Measurements from ENCODE around the gene GDF10. TPM values are rescaled to one million over a fixed set of nuclear protein-coding genes. Genes with fewer than 3 reads are reported as not detected.

Gene GDF10
- total and polyA plus RNA-seq, 2 of the 13 experiments (the other 11 are each of a cell fraction or from before 2014, with no cell fraction given), result 0.03 TPM; not detected in 1

DNA sequence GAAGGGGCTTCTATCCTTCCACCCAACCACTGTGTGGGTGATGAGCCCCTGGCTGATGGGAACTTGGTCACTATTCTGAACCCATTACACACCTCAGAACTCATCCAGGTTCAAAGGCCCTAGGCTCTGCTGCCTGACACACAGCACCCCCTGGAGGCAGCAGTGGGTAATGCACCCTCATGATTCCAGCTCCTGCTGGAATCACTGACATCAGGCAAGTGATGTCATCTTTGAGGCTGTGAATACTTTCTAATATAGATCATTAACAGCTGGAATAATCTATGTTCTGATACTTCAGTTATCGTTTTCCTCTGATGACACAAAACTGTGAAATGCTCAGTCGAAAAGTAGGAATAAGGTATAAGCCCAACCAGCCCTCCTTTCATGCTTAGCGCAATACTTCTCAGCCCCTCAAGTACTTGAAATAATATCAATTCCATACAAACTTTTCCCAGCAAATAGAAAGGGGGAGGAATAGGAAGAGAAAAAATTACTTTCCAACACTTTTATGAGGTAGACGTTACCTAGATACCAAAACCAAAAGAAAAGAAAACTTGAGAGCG lies 40.7 kb downstream of the GDF10 start (continued):
- TF ChIP-seq HOXA7 (CRISPR knock-in tag; IDR thresholded peaks at IDR 0.05), result no peak
- TF ChIP-seq SMC3 (IDR thresholded peaks at IDR 0.05; ENCODE audit: low read length), result peak; percentile 72

DNA sequence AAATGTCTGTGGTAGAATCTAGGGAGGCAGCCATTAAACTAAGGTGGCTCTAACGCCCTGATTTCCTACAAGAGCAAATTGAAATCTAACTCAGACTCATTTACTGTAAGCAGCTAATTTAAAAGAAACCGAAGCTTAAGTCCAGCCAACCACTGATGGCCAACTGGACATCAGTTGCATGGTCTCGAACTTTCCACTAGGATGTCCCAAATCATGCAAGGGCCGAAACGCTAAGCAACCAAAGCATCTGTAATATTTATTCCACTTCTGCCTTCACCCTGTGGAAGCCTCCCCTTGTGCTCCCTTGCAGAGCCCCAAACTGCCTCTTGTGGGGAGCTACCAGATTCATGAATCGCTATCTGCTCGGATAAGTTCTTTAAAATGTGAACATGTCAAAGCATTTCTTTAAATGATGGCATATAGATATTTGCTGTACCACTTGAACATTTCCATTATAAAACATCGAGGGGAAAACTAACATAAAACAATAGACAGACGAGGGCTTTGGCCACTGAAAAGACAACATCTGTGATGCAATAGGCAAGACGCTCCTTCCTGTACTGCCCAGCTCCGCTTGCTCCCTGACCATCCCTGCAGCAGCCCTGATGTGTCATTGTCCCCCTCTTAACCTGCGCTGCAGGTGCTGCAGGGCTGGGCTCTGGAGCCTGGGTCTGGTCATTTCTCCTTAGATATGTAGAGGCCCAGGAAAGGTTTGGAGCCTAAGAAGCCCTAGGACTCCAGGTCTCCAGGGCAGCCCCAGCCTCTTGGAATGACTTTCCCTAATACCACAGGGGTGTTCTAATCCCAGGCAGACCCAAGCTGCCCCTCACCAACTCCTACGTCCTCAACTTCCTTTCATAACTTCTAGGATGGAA lies 45.2 kb downstream of the GDF10 start:
- Histone ChIP-seq H3K4me2 (ENCODE audit: low read depth, low read length) (no peak overlapping the region), H3K27ac (ENCODE audit: extremely low read length, insufficient read depth, low read length) (no peak overlapping the region), H3K4me1 (ENCODE audit: insufficient read depth, low read length) (no peaks in the 10 kb centered on the region), H4K20me1 (ENCODE audit: insufficient read depth, low read length) (no peaks in the 10 kb centered on the region), H3K9ac (ENCODE audit: insufficient read depth, low read depth, low read length) (no peak overlapping the region), H3K4me3 (replicated peaks in 1 of 3; ENCODE audit: insufficient read depth in 1 of 3, low read depth in 2 of 3, low read length in 3 of 3) (no peak overlapping the region), H3K36me3 (replicated peaks in 1 of 2; ENCODE audit: control insufficient read depth in 1 of 2, insufficient read depth in 2 of 2, low read length in 2 of 2) (no peaks in the 10 kb centered on the region), H2AFZ (ENCODE audit: low read length) (no peak overlapping the region), H3K27me3 (ENCODE audit: control insufficient read depth in 1 of 2, insufficient read depth in 2 of 2, low read length in 2 of 2) (peaks cover 1 to 5% of the 10 kb centered on the region in 2 experiments; a peak in 3 of 5 replicates), H3K79me2 (ENCODE audit: insufficient read depth, low read length) (no peaks in the 10 kb centered on the region), H3K9me3 (ENCODE audit: low read length) (no peaks in the 10 kb centered on the region)
- BruUV-seq (replicated peaks), result no TSS peak
- no peak for ATAC-seq
- ChIA-PET CTCF (ENCODE audit: low intra/inter-chr PET ratio, low total read pairs) (no interaction called here), POLR2A (no interaction called here)
- TF ChIP-seq ZNF282 (IDR thresholded peaks at IDR 0.05; ENCODE audit: partially characterized antibody) (no peak), PITX1 (CRISPR knock-in tag; IDR thresholded peaks at IDR 0.05) (no peak), ZNF224 (CRISPR knock-in tag; IDR thresholded peaks at IDR 0.05) (no peak), NR1H2 (CRISPR knock-in tag; IDR thresholded peaks at IDR 0.05; ENCODE audit: borderline replicate concordance, low read depth) (no peak), ZNF670 (CRISPR knock-in tag; IDR thresholded peaks at IDR 0.05; ENCODE audit: borderline replicate concordance) (no peak), MBD4 (IDR thresholded peaks at IDR 0.05; ENCODE audit: borderline replicate concordance, low read length) (no peak), ZNF788 (CRISPR knock-in tag; IDR thresholded peaks at IDR 0.05; ENCODE audit: borderline replicate concordance) (no peak), KLF12 (CRISPR knock-in tag; IDR thresholded peaks at IDR 0.05; ENCODE audit: borderline replicate concordance) (no peak), SIN3A (IDR thresholded peaks at IDR 0.05; ENCODE audit: borderline replicate concordance, low read depth, low read length) (no peak), MEF2D (CRISPR knock-in tag; IDR thresholded peaks at IDR 0.05) (no peak), ZNF256 (CRISPR knock-in tag; conservative IDR thresholded peaks at IDR 0.05) (no peak)
- TF ChIP-seq, protein P1, sequence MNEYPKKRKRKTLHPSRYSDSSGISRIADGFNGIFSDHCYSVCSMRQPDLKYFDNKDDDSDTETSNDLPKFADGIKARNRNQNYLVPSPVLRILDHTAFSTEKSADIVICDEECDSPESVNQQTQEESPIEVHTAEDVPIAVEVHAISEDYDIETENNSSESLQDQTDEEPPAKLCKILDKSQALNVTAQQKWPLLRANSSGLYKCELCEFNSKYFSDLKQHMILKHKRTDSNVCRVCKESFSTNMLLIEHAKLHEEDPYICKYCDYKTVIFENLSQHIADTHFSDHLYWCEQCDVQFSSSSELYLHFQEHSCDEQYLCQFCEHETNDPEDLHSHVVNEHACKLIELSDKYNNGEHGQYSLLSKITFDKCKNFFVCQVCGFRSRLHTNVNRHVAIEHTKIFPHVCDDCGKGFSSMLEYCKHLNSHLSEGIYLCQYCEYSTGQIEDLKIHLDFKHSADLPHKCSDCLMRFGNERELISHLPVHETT (CRISPR knock-in tag; conservative IDR thresholded peaks at IDR 0.05), result no peak
- no peak for FAIRE-seq
- in situ Hi-C loops (cut with HindIII; ENCODE audit: extremely low pct_ligation_motif_present, low pct_unique_long_range_greater_than_20kb), result no loop called here
- DNase-seq (ENCODE audit: low spot score), result no peak
- 27% methylated on average over 12 of the region's 13 CpGs for WGBS (ENCODE audit: low lambda C conversion rate)
- intact Hi-C loops (cut with micrococcal nuclease; ENCODE audit: unreplicated experiment), result no loop called here

Data from HepG2 (cell line).